GM19043 (cell line): ENCODE results near the gene OSBPL8.

Experiments used
- ATAC-seq: cut with Tn5 transposase; IDR thresholded peaks from one replicate; pipeline ENCODE4 v1.9.1; 2021; ENCODE audit warnings: low read depth; ENCODE audit not compliant: unreplicated experiment

The OSBPL8 gene

DNA sequence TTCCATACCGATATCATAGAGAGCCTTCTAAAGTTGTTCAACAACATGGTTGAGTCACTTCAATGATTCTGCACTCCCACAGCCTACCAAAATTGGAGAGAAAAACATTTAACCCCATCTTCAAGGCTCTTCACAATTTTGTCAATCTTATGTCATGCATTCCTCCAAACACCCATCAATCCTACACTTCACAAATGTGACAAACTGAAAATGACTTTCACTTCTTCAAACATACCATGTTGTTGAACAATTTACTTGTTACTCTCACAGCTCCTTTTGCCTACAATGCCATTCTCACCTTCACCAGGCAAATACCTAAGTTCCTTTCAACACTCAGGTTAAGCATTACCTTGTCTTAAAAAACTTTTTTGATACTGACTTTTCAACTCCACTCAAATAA is 88.0 kb downstream of the OSBPL8 start:
- ATAC-seq, result no peak

DNA sequence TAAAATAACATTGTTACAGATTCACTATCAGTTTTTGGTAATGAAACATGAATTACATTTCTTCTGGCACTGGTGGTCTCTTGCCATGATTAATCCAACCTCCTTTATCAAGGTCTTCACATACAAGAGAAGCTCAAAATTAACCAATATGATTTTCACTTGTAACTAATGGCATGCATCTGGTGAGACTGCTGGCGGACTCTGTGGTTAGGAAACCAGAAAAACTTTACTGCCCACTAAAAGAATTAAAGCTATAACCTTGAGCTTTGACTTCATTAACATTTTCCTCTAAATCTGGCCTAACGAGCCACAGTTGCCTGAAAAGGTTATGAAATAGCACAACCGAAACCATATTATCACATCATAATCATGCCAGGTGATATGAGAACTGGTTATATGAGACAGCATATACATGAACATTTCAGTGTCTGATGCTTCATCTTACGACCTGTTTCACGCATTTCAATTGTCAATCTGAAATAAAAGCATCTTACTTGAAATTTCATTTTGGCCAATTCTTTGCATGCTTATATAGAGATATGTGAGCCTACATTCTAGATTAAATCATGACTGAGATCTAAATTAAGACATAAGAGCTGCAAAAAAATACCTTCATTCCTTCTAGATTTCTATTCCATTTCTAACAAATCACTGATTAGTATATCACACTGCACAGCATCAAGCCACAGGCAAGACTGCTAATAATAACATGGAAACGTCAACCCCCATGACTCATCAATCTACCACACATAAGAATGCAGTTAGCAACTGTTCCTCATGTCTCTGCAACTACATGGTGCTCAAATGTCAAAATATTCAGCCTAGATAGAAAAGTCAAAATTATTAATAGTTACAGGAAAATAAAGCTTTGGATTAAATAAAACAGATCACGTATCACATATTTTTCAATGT is 89.3 kb downstream of the OSBPL8 start:
- ATAC-seq, result peak; percentile 85

DNA sequence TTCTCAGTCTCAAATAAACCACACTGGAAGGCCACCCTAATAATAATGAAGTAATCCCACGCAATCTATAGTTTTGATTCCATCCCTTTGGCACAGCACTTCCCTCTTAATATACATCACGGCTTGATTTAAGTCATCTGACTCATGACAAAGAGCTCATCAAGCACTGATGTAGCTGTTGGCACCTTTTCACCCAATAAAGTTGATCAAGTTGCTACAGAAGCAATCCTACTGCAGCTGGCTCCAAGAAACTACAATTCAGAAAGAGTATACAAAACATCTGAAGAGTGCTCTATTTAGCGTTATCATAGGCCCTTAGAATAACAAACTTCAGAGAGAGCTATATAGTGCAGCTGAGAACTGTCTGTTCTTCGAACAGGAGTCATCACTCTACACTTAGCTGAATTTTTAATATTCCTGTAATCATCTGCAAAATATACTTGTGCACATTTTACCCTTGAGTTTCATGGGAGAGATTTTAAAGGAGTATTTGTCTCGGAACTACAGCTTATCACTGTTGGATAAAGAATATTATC is 94.9 kb downstream of the OSBPL8 start:
- ATAC-seq, result no peak

- no peak for ATAC-seq
Measured at GRCh38 chr12:76462668-76463224, 96.8 kb downstream of the OSBPL8 start.

- no peak for ATAC-seq
Measured at GRCh38 chr12:76460807-76461206, 98.8 kb downstream of the OSBPL8 start.

DNA sequence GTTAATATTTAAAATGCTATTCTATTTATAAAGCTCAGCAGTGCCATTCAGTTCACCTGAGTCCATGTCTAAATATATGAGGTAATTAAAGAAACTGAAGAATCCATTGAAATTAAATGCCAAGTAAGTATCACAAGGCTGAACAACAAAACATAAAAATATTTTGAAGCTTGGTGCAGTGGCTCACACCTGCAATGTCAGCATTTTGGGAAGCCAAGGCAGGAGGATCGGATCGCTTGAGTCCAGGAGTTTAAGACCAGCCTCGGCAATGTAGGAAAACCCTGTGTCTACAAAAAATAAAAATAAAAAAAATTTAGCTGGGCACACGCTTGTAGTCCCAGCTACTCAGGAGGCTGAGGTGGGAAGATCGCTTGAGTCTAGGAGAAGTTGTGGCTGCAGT is 101.8 kb downstream of the OSBPL8 start:
- no peak for ATAC-seq

- no peak for ATAC-seq
Measured at GRCh38 chr12:76457010-76457409, 102.6 kb downstream of the OSBPL8 start.

DNA sequence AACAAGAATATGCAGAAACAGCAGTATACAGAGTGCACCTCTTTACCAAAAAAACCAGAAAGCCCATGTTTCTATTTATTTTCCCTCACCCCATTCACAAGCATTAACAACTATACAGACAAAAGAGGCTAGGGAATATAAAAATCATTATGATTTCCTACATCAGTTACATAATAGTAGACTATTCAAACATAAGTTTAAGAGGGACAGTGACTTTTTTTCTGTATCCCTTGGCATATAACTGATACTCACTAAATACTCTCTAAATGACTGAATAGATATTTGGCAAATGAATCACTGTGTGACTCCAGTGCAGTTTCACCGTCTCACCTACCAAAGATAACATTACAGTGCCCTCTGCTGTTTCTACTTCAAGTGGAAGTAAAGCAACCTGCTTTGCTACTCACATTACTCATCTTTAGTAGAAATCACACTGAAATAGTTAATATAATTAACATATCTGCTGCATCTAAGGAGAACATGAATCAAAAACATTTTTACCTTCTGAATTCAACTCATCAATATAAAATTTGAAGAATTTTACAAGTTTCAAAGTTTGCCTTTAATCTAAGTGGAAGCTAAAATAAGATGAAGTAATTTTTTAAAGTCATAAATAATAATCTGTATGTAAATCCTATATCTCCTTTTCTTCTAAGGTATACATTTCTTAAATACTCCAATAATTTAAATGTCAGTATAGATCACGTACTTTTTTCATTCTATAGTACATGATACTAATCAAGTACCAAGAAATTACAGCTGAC is 103.8 kb downstream of the OSBPL8 start:
- ATAC-seq, result peak; percentile 80

- no peak for ATAC-seq
Measured at GRCh38 chr12:76451528-76451927, 108.0 kb downstream of the OSBPL8 start.

DNA sequence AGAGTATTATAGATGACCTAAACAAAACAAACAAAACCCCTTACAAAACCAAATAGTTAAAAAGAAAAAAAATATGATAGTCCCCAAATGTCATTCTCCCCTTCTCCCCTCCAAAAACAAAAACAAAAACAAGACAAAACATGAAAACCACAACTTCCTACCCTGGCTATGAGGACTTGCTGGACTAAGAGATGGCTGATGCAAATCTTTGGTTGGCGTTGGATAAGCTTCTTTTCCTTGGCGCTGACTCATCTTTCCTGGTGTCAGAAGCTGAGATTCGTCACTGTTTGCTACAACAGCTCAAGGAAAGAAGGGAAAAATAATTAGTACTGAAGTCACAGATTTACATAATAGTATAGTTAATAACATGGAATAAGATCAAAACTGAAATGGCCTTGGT is 108.9 kb downstream of the OSBPL8 start:
- ATAC-seq, result no peak

GRCh38 chr12:76449993-76450392 is 109.6 kb downstream of the OSBPL8 start:
- ATAC-seq, result no peak

GRCh38 chr12:76449583-76449982 is 110.0 kb downstream of the OSBPL8 start:
- ATAC-seq, result no peak

DNA sequence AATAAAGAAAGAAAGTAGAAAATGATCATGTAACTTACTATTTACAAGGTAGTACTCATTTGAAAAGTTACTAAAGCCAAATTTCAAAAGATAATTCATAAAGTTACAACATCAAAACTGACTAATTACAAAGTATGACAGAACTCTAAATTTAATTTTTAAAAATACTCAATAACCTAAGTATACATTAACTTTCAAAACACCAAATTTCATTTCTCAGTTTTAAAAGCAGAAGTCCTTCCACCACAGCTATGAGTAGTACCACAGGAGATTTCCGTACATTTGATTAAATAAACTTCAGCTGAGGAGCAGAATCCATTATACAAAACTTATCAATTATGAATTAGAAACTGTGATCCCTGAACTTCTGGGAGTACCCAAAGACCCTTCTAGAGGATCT is 110.6 kb downstream of the OSBPL8 start:
- ATAC-seq, result no peak

DNA sequence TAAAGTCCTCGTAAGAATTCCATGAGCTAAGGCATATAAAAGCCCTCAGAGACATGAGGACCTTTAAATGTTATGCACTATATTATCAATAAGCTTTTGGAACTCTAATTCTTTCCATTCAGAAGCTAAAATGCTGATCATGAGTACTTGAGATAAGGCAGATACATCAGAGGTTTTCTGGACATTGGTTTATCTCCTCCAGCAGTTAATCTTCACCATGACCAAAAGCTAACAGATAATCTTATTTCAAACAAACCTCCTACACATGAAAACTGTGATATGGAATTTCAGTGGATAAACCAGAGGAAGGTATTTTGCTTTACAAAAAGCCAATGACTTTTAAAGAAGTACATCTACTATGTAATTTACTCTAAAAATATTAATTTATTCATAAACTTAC is 113.5 kb downstream of the OSBPL8 start:
- ATAC-seq, result no peak

DNA sequence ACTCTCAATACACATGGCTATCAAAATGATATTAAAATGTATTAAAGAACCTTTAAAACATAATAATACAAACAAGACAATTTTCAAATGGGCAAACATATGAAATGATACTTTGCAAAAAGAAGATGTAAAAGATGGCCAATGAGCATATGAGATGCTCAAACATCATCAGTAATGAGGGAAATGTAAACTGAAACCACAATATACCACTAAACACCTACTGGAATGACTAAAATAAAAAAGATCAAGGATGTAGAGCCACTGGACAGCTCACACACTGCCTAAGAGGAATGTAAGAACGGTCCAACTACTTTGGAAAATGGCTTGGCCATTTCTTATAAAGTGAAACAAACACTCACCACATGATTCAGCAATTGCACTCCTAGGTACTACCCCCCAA is 114.1 kb downstream of the OSBPL8 start:
- no peak for ATAC-seq

DNA sequence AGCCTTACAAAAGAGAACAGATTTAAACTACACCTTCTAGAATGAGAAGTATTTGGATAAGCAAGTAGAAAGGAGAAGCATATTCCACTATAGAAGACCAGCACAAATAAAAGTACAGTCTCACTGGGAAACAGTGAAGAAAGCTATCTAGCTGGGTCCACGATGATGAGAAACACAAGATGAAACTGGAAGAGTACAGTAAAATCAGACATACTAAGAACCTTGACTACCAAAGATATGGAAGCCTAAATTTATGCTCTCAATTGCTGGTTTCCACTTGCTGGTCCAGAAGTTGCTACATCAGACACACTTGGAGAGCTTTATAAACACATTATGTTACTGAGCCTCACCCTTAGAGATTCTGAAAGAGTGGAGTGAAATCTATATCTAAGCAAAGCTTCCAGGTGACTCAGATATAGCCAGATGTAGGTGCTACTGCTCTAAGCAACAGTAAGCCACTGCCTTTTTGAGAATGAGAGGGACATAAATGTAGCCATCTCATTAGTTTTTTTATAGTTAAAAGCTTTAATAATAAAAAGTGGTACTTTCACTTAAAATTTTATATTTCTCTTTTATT is 115.1 kb downstream of the OSBPL8 start:
- no peak for ATAC-seq

DNA sequence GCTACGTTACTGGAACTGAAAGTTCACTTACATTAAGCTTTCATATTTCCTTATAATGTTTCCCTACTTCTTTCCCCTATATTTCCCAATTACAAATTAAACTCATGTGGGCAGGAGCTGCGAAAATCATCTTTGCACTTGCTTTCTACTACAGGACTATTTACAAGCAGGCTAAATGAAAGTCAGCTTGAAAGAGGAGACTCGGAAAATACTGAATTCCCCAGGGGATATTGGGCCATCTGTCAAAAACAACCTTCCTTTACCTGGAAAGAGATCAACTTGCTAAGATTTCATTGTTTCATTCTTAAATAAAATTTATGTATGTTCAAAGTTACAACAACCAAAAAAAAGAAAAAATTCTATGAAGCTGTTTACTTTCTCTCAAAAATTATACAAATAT is 118.6 kb downstream of the OSBPL8 start:
- no peak for ATAC-seq

GRCh38 chr12:76432733-76433132 is 126.8 kb downstream of the OSBPL8 start:
- no peak for ATAC-seq

- ATAC-seq, result no peak
Measured at GRCh38 chr12:76428117-76428516, 131.5 kb downstream of the OSBPL8 start.

DNA sequence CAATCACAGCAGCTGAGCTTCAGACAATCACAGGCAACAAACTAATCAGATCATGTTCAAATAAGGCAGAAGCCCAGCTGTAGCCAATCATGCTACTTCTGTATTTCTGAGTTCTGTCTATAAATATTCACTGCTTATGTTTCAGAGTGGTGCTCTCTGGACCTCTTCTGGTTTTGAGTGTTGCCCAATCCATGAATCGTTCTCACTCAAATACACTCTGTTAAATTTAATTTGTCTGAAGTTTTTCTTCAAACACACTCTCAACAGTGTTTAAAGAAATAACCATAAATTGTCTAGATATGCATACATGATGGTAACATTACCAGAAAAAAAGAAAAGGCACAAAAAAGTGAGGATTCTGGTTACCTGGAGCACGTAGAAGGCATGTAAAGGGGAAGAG is 133.4 kb downstream of the OSBPL8 start:
- no peak for ATAC-seq

GRCh38 chr12:76424941-76425340 is 134.6 kb downstream of the OSBPL8 start:
- no peak for ATAC-seq
